Ishikawa (cell line): ENCODE measurements around the gene FBXW5.

Experiments used
- CEBPB ChIP-seq: IDR thresholded peaks from 2 replicates; pipeline ENCODE4 v1.6.1; 2012
- CREB1 ChIP-seq: IDR thresholded peaks from 2 replicates; pipeline ENCODE4 v1.6.1; 2012; ENCODE audit warnings: low read depth
- EGR1 ChIP-seq: IDR thresholded peaks from 2 replicates; pipeline ENCODE4 v1.6.1; 2012
- EP300 ChIP-seq: IDR thresholded peaks from 2 replicates; pipeline ENCODE4 v1.6.1; 2012; ENCODE audit warnings: borderline replicate concordance
- FOXM1 ChIP-seq: IDR thresholded peaks from 2 replicates; pipeline ENCODE4 v1.6.1; 2012; ENCODE audit warnings: low read depth, borderline replicate concordance
- MAX ChIP-seq: IDR thresholded peaks from 2 replicates; pipeline ENCODE4 v1.6.1; 2012
- NFIC ChIP-seq: IDR thresholded peaks from 2 replicates; pipeline ENCODE4 v1.6.1; 2012
- RAD21 ChIP-seq: IDR thresholded peaks from 2 replicates; pipeline ENCODE4 v1.6.1; 2012; ENCODE audit warnings: low read depth
- REST ChIP-seq: IDR thresholded peaks from 2 replicates; pipeline ENCODE4 v1.6.1; 2012; ENCODE audit warnings: low read depth, mild to moderate bottlenecking
- TAF1 ChIP-seq: IDR thresholded peaks from 2 replicates; pipeline ENCODE4 v1.6.1; 2012; ENCODE audit warnings: low read depth, mild to moderate bottlenecking
- TCF12 ChIP-seq: IDR thresholded peaks from 2 replicates; pipeline ENCODE4 v1.6.1; 2012; ENCODE audit warnings: low read depth
- TEAD4 ChIP-seq: IDR thresholded peaks from 2 replicates; pipeline ENCODE4 v1.6.1; 2012
- USF1 ChIP-seq: IDR thresholded peaks from 2 replicates; pipeline ENCODE4 v1.6.1; 2012
- YY1 ChIP-seq: IDR thresholded peaks from 2 replicates; pipeline ENCODE4 v1.6.1; 2012; ENCODE audit warnings: low read depth
- ZBTB7A ChIP-seq: IDR thresholded peaks from 2 replicates; pipeline ENCODE4 v1.6.1; 2012; ENCODE audit warnings: low read depth

The FBXW5 gene

GRCh38 chr9:136915632-136916329, 28.8 kb downstream of the FBXW5 start:
- no peak for TF ChIP-seq REST
- TF ChIP-seq MAX, result no peak
- no peak for TF ChIP-seq TCF12
- no peak for TF ChIP-seq TAF1
- TF ChIP-seq USF1, result no peak
- no peak for TF ChIP-seq CREB1
- TF ChIP-seq RAD21, result no peak
- TF ChIP-seq EGR1, result no peak
- TF ChIP-seq CEBPB, result no peak
- no peak for TF ChIP-seq NFIC
- TF ChIP-seq YY1, result no peak
- no peak for TF ChIP-seq TEAD4

- TF ChIP-seq TCF12 (no peak), ZBTB7A (no peak), MAX (no peak), CREB1 (no peak), FOXM1 (no peak), RAD21 (no peak), NFIC (no peak), USF1 (no peak), YY1 (no peak), TAF1 (no peak), REST (no peak), CEBPB (no peak), TEAD4 (no peak), EGR1 (no peak), EP300 (no peak)
Measured at GRCh38 chr9:136913701-136914438, 30.7 kb downstream of the FBXW5 start.

GRCh38 chr9:136910901-136911245, 33.7 kb downstream of the FBXW5 start:
- TF ChIP-seq YY1 (no peak), CEBPB (no peak), USF1 (no peak), REST (no peak), TEAD4 (no peak), RAD21 (no peak), TAF1 (no peak), ZBTB7A (no peak)
